Lower leg skin (tissue), 3 donors: ENCODE measurements around the gene ABCE1.

Source experiments
- CTCF ChIP-seq, 3 donors: fragments of 450-650 bp; IDR thresholded peaks; one replicate each; pipeline ENCODE4 v1.5.1; 2016; ENCODE audit warnings: antibody characterized with exemption in 3 of 3, mild to moderate bottlenecking in 3 of 3, moderate library complexity in 2 of 3
- POLR2A ChIP-seq, 2 donors: fragments of 450-650 bp; IDR thresholded peaks; one replicate each; pipeline ENCODE4 v1.6.1; 2016 to 2017; ENCODE audit warnings: antibody characterized with exemption in 2 of 2, mild to moderate bottlenecking in 1 of 2, moderate library complexity in 1 of 2

GRCh38 chr4:145131848-145132247 is 33.7 kb downstream of the ABCE1 start:
- TF ChIP-seq CTCF (IDR thresholded peaks at IDR 0.05) (no peak), POLR2A (IDR thresholded peaks at IDR 0.05) (no peak)
